Neural crest cell (in vitro differentiated cells): ENCODE results near the gene KLF11. TPM values are rescaled to one million over a fixed set of nuclear protein-coding genes. Genes with fewer than 3 reads are reported as not detected.
A peak's percentile ranks its signal among the peaks of the same experiment; 100 is the strongest.

Experiments
- DNase-seq: peaks from one replicate; pipeline ENCODE4 v3.0.0; 2021; ENCODE audit warnings: low read depth, mixed read lengths, low spot score
- H3K27ac Mint-ChIP-seq: one replicate; pipeline ENCODE4 v1.8.0; 2021; ENCODE audit warnings: mild to moderate bottlenecking, mixed read lengths; ENCODE audit not compliant: unreplicated experiment
- H3K27me3 Mint-ChIP-seq: 2 replicates; pipeline ENCODE4 v1.8.0; 2021; ENCODE audit warnings: low read depth, mild to moderate bottlenecking, mixed read lengths
- H3K36me3 Mint-ChIP-seq: 2 replicates; pipeline ENCODE4 v1.8.0; 2021; ENCODE audit warnings: low read depth, mild to moderate bottlenecking, mixed read lengths
- H3K4me1 Mint-ChIP-seq: 2 replicates; pipeline ENCODE4 v1.8.0; 2021; ENCODE audit warnings: mixed read lengths
- H3K4me3 Mint-ChIP-seq: one replicate; pipeline ENCODE4 v1.8.0; 2021; ENCODE audit warnings: mild to moderate bottlenecking, mixed read lengths
- H3K9me3 Mint-ChIP-seq: 2 replicates; pipeline ENCODE4 v1.8.0; 2021; ENCODE audit warnings: mixed read lengths
- total RNA-seq: library from RNA; stranded (reverse); gene quantifications from 2 replicates; pipeline ENCODE4 v1.2.1, GENCODE V29; 2021
- TF ChIP-seq, protein P1 (sequence below): fragments of 200-600 bp; sonication (generic); conservative IDR thresholded peaks from 2 replicates; pipeline ENCODE4 v1.5.0; 2021; ENCODE audit warnings: antibody characterized with exemption, mild to moderate bottlenecking

Gene KLF11
- total RNA-seq, 1 donor from 2014 or later: 8.2 TPM

DNA sequence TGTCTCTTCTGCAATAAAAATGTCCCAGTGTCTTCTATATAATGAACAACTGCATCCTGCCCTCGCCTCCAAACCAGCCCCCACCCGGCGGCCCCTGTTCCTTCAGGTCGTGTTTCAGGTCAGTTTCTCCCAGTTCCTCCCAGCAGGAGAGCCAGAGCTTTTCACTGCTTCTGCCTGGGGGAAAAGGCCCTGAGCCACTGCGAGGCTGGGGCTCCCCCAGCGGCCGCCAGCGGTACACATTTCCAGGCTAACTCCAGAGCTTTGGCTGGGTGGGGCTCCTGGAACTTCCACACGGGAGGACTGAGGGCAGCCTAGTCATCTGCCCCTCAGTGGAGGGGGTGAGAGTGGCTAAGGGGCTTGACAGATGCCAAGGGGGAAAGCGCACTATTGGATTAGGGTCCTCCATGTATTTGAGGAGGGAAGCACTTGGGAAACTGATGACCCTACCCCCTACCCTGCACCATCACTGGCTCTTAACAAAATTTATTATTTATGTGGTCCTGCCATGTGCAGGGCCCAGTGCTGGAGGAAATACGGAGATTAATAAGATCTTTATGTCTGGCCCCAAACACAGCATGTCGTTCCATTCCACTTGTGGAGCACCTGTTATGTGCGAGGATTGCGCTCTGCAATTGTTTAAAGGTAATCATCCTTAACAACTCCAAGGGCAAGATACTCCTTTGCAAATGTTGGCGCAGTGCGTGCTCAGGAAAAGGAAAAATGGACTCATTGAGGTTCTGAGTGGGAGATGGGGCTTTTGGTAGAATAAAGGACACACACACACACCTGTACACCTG lies 54.2 kb downstream of the KLF11 start:
- no peaks in the 10 kb centered on the region for H3K9me3 Mint-ChIP-seq
- peak; percentile 63 for DNase-seq
- H3K36me3 Mint-ChIP-seq: no peaks in the 10 kb centered on the region
- H3K4me1 Mint-ChIP-seq: peaks cover 42% of the 10 kb centered on the region
- TF ChIP-seq, protein P1, sequence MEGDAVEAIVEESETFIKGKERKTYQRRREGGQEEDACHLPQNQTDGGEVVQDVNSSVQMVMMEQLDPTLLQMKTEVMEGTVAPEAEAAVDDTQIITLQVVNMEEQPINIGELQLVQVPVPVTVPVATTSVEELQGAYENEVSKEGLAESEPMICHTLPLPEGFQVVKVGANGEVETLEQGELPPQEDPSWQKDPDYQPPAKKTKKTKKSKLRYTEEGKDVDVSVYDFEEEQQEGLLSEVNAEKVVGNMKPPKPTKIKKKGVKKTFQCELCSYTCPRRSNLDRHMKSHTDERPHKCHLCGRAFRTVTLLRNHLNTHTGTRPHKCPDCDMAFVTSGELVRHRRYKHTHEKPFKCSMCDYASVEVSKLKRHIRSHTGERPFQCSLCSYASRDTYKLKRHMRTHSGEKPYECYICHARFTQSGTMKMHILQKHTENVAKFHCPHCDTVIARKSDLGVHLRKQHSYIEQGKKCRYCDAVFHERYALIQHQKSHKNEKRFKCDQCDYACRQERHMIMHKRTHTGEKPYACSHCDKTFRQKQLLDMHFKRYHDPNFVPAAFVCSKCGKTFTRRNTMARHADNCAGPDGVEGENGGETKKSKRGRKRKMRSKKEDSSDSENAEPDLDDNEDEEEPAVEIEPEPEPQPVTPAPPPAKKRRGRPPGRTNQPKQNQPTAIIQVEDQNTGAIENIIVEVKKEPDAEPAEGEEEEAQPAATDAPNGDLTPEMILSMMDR: peak; percentile 81
- peak overlapping the region; percentile 21 for H3K4me3 Mint-ChIP-seq
- peaks cover 3% of the 10 kb centered on the region for H3K27me3 Mint-ChIP-seq
- no peak overlapping the region for H3K27ac Mint-ChIP-seq

DNA sequence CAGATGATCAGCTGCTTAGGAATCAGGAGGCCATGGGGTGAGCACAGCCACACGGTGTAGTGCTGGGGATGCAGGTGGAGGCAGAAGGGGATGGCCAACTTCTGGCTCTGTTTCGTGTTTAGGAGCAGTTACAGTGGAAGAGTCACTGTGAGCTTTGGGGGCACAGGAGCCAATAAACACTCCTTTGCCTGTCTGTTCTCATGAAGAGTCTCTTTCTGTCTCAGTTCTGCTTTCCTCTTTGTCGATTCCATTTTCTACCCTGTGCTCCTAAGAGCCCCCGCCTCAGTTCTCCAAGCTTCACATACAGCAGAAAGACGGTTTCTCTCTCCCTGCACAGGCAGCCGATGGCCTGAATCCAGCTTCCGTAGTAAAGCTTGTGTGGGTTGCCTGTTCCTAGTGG lies 58.1 kb downstream of the KLF11 start:
- no peaks in the 10 kb centered on the region for H3K36me3 Mint-ChIP-seq
- no peak for DNase-seq
- H3K4me3 Mint-ChIP-seq: no peak overlapping the region
- no peaks in the 10 kb centered on the region for H3K27me3 Mint-ChIP-seq
- no peak overlapping the region for H3K27ac Mint-ChIP-seq
- TF ChIP-seq, protein P1: no peak
- H3K4me1 Mint-ChIP-seq: peaks cover 17% of the 10 kb centered on the region
- H3K9me3 Mint-ChIP-seq: no peaks in the 10 kb centered on the region

DNA sequence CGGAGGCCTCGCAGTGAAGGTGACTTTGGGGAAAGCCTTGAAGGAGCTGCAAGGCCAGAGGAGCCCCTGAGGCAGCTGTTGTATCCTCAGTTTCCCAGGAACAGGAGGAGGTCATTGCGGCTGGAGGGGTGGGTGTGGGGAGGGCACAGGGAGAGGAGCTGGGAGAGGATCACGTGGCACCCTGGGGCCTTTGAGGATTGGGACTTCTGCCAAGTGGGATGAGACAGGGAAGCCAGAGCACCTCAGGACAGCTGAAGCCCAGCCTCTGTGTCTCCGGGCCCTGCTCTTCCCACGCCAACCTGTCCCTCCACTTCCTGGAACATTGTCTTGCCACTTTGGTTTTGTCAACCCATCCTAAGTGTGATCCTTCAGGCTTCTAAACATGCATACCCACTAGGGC lies 59.8 kb downstream of the KLF11 start:
- TF ChIP-seq, protein P1: no peak
- no peaks in the 10 kb centered on the region for H3K27me3 Mint-ChIP-seq
- no peak for DNase-seq
- H3K27ac Mint-ChIP-seq: no peak overlapping the region
- H3K4me1 Mint-ChIP-seq: peaks cover 9% of the 10 kb centered on the region
- no peak overlapping the region for H3K4me3 Mint-ChIP-seq
- no peaks in the 10 kb centered on the region for H3K36me3 Mint-ChIP-seq
- H3K9me3 Mint-ChIP-seq: peaks cover 6% of the 10 kb centered on the region

Other genes with a start within 250 kb of the KLF11 start
- 35.7 and 36.8 TPM in 2 replicates for gene TAF1B, start 200.1 kb upstream of the KLF11 start, total RNA-seq
- gene GRHL1, start 91.9 kb upstream of the KLF11 start, total RNA-seq: 2.0 and 3.4 TPM in 2 replicates
- gene CYS1, start 36.9 kb downstream of the KLF11 start, total RNA-seq: not detected in 2 replicates
- 203 and 210 TPM in 2 replicates for gene RRM2, start 79.2 kb downstream of the KLF11 start, total RNA-seq